ENCODE data around the gene MEG3. TPM values are rescaled to one million over a fixed set of nuclear protein-coding genes. Genes with fewer than 3 reads are reported as not detected.
A peak's percentile ranks its signal among the peaks of the same experiment; 100 is the strongest.

MEG3 gene
- 6.3 and 7.3 TPM in 2 replicates for total RNA-seq (2011; cell fraction: chromatin; rRNA removed; ENCODE audit: low replicate concordance)
- 3.7 TPM in 2 replicates for total RNA-seq (2011; cell fraction: nucleolus; rRNA removed)
- 5.4 and 7.5 TPM in 2 replicates for total RNA-seq (2011; cell fraction: nucleoplasm; rRNA removed)
- total RNA-seq (2014; rRNA removed) (0.37 and 0.77 TPM in 2 replicates), total RNA-seq (2014; rRNA removed; fragmentation: Illumina TruSeq; extraction: Trizol) (0.69 and 1.1 TPM in 2 replicates), total RNA-seq (2015; rRNA removed; fragmentation: Illumina TruSeq; extraction: Trizol) (0.83 and 1.3 TPM in 2 replicates), total RNA-seq (2021) (2.7 and 3.8 TPM in 2 replicates), polyA plus RNA-seq (2011; rRNA removed) (0.05 TPM in 1 of 2 replicates, not detected in the other), polyA plus RNA-seq (2014; fragmentation: Illumina TruSeq; extraction: Trizol) (2.4 TPM in 2 replicates), polyA plus RNA-seq (2014; fragmentation: Nextera tagmentation; extraction: Ambion mirVana) (under 1 TPM; 0.10 to 0.15 TPM), polyA plus RNA-seq (2014; rRNA removed) (3.9 and 5.3 TPM in 2 replicates), polyA minus RNA-seq (2011; rRNA and poly(A)+ RNA removed) (not detected in 2 replicates), Bru-seq, nascent RNA (percentile 40 among the genes with signal in this experiment), BruChase-seq, experiment 1, labeled RNA remaining after a 2-hour chase (percentile 39 among the genes with signal in this experiment), BruChase-seq, experiment 2, labeled RNA remaining after a 6-hour chase (percentile 41 among the genes with signal in this experiment)
- 0.06 and 0.09 TPM in 2 replicates for polyA plus RNA-seq (2011; cell fraction: cytosol; rRNA removed)
- polyA plus RNA-seq (2011; cell fraction: nucleus; rRNA removed) = 0.04 and 0.36 TPM in 2 replicates
- polyA plus RNA-seq (2012) = 2.7 and 17.3 TPM in 2 replicates
- polyA minus RNA-seq (2011; cell fraction: cytosol; rRNA and poly(A)+ RNA removed) = not detected in 2 replicates
- not detected in 2 replicates for polyA minus RNA-seq (2011; cell fraction: nucleus; rRNA and poly(A)+ RNA removed)
- long read RNA-seq, experiment 1 = 0 reads
- long read RNA-seq, experiment 2, partial matches to known transcripts = 0 of 1 reads
- long read RNA-seq, experiment 2, other reads (novel, unspliced or antisense) = 0 of 1 reads
- long read RNA-seq, experiment 3 = 0 reads

DNA sequence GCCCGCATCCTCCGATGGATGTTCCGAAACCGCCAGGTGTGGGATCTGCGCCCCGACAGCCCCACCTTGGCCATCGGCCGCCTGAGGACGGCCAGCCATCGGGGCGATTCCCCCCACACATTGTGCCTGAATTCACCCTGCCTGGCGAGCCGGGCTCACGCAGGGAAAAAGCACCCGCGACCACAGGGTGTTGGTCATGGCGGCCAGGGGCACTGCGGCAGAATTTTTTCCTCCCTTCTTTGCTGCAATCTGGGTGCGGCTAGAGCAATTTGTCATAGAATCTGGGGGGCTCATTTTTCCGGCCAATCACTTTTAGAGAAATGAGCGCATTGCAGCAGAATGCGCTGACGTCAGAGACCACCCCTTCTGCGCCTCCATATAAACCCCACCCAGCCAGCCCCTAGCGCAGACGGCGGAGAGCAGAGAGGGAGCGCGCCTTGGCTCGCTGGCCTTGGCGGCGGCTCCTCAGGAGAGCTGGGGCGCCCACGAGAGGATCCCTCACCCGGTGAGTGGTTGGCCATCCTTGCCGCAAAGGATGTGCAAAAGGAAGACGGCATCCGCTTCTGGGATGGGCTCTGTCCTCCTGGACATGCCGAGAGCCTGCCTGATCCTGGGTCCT, at the start of gene MEG3:
Gene MEG3, plus strand, starts transcription at position 406 of the 619 bp plus-strand sequence.
- in situ Hi-C loops (cut with MboI) = no loop called here
- H3K4me3 ChIP-seq = no peak within 1 kb of the TSS
- DNase-seq (ENCODE audit: extremely low read depth in 1 of 4, low spot score in 3 of 4) (no peak), ATAC-seq (no peak), FAIRE-seq (no peak)
- no peak within 1 kb of the TSS for H3K4me2 ChIP-seq (ENCODE audit: insufficient read depth, low read length)
- no peaks in the 10 kb centered on the region for H4K20me1 ChIP-seq (replicated peaks; ENCODE audit: control insufficient read depth, insufficient read depth, low read length)
- no peak within 1 kb of the TSS for H3K27ac ChIP-seq (ENCODE audit: extremely low read depth, low read depth, low read length)
- H2AFZ ChIP-seq (ENCODE audit: low read depth, low read length) = no peak within 1 kb of the TSS
- no peaks in the 10 kb centered on the region for H3K36me3 ChIP-seq (ENCODE audit: control insufficient read depth, insufficient read depth, low read length)
- intact Hi-C loops (cut with micrococcal nuclease) = no loop called here
- peaks cover 2% of the 10 kb centered on the region for H3K9me3 ChIP-seq (replicated peaks; ENCODE audit: control insufficient read depth, insufficient read depth, low read depth, low read length)
- H3K4me1 ChIP-seq (replicated peaks in 1 of 2; ENCODE audit: control insufficient read depth in 2 of 2, insufficient read depth in 2 of 2, low read length in 2 of 2) = peaks cover under 1 to 8% of the 10 kb centered on the region in 2 experiments; a peak in 3 of 5 replicates
- CTCF ChIA-PET (ENCODE audit: low intra/inter-chr PET ratio) = no interaction called here
- no TSS peak for BruUV-seq (replicated peaks)
- no peak within 1 kb of the TSS for H3K9ac ChIP-seq (ENCODE audit: insufficient read depth in 1 of 2, low read depth in 2 of 2, low read length in 2 of 2)
- WGBS (ENCODE audit: insufficient coverage, low coverage, missing lambda C conversion rate) = 90% methylated on average over 12 of the region's 39 CpGs
- no peaks in the 10 kb centered on the region for H3K27me3 ChIP-seq (ENCODE audit: control insufficient read depth in 2 of 2, insufficient read depth in 2 of 2, low read length in 2 of 2)
- TF ChIP-seq EWSR1 (IDR thresholded peaks at IDR 0.05; ENCODE audit: borderline replicate concordance, low read depth, partially characterized antibody) (no peak), HNRNPH1 (optimal IDR thresholded peaks at IDR 0.05; ENCODE audit: low read depth, low read length) (no peak), TEAD2 (tag; IDR thresholded peaks at IDR 0.05) (no peak), TCF7L2 (IDR thresholded peaks at IDR 0.05; ENCODE audit: low read depth, low read length) (no peak), RNF219 (CRISPR knock-in tag; IDR thresholded peaks at IDR 0.05) (no peak)
- TF ChIP-seq, protein P1, sequence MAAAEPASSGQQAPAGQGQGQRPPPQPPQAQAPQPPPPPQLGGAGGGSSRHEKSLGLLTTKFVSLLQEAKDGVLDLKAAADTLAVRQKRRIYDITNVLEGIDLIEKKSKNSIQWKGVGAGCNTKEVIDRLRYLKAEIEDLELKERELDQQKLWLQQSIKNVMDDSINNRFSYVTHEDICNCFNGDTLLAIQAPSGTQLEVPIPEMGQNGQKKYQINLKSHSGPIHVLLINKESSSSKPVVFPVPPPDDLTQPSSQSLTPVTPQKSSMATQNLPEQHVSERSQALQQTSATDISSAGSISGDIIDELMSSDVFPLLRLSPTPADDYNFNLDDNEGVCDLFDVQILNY (CRISPR knock-in tag; IDR thresholded peaks at IDR 0.05) = no peak
- TF ChIP-seq, protein P2, sequence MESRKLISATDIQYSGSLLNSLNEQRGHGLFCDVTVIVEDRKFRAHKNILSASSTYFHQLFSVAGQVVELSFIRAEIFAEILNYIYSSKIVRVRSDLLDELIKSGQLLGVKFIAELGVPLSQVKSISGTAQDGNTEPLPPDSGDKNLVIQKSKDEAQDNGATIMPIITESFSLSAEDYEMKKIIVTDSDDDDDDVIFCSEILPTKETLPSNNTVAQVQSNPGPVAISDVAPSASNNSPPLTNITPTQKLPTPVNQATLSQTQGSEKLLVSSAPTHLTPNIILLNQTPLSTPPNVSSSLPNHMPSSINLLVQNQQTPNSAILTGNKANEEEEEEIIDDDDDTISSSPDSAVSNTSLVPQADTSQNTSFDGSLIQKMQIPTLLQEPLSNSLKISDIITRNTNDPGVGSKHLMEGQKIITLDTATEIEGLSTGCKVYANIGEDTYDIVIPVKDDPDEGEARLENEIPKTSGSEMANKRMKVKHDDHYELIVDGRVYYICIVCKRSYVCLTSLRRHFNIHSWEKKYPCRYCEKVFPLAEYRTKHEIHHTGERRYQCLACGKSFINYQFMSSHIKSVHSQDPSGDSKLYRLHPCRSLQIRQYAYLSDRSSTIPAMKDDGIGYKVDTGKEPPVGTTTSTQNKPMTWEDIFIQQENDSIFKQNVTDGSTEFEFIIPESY (CRISPR knock-in tag; IDR thresholded peaks at IDR 0.05) = 0 out of 2 replicates have a peak, but pooled peaks have one; percentile 15
- H3K9me1 ChIP-seq (ENCODE audit: control insufficient read depth, insufficient read depth, low read length) = no peaks in the 10 kb centered on the region
- no peaks in the 10 kb centered on the region for H3K79me2 ChIP-seq (ENCODE audit: control insufficient read depth, insufficient read depth, low read length)
- POLR2A ChIA-PET = no interaction called here

Measured in K562 (cell line).